Endothelial cell of umbilical vein (primary cell): ENCODE results near the gene ATP9B. TPM values are rescaled to one million over a fixed set of nuclear protein-coding genes. Genes with fewer than 3 reads are reported as not detected.

ENCODE experiments used
- BruUV-seq: library from RNA; stranded (reverse); fragments of 400-500 nt; replicated peaks from 2 replicates; lab custom pipeline; 2021; lab: Mats Ljungman, UMichigan
- CTCF ChIA-PET: fragments of 300-600, 350-600 bp; sonication (Branson Sonifier 250); formaldehyde crosslinking; loops from one replicate; lab custom pipeline; 2021; ENCODE audit warnings: antibody characterized with exemption, inconsistent platforms; lab: Charles Lee
- POLR2A ChIA-PET: fragments of 300-600, 350-600 bp; sonication (Branson Sonifier 250); formaldehyde crosslinking; loops from one replicate; lab custom pipeline; 2021; ENCODE audit warnings: antibody characterized with exemption, inconsistent platforms; lab: Charles Lee
- DNase-seq: peaks from one replicate; pipeline ENCODE4 v3.0.0-alpha.2; 2011; ENCODE audit warnings: low read depth, low spot score
- FAIRE-seq: peaks from 2 replicates; lab custom pipeline; 2011; peaks lifted over from hg19 to GRCh38; lab: Jason Lieb, UNC
- H2AFZ ChIP-seq: 2 replicates; pipeline ENCODE4 v1.6.0; 2012; ENCODE audit warnings: low read depth, low read length, control low read depth, inconsistent platforms
- H3K27ac ChIP-seq: 2 replicates; pipeline ENCODE4 v1.5.1; 2011; ENCODE audit warnings: low read depth, mild to moderate bottlenecking, control low read depth, low read length, moderate library complexity; ENCODE audit not compliant: insufficient read depth
- H3K27me3 ChIP-seq, 2 experiments: 2 replicates each; pipeline versions ENCODE4 v1.6.0 to v1.6.1; 2011; ENCODE audit warnings: low read length in 2 of 2, mixed read lengths in 1 of 2; ENCODE audit not compliant: control insufficient read depth in 2 of 2, insufficient read depth in 2 of 2
- H3K36me3 ChIP-seq, 2 experiments: 2 replicates in 1 of 2; 3 replicates in 1 of 2; pipeline ENCODE4 v1.5.1; 2011; ENCODE audit warnings: low read length in 2 of 2, mild to moderate bottlenecking in 1 of 2, moderate library complexity in 1 of 2; ENCODE audit not compliant: control insufficient read depth in 2 of 2, insufficient read depth in 2 of 2; ENCODE audit errors: extremely low read depth in 1 of 2
- H3K4me1 ChIP-seq: 3 replicates; pipeline ENCODE4 v1.5.1; 2011; ENCODE audit warnings: mild to moderate bottlenecking, low read length; ENCODE audit not compliant: control insufficient read depth, insufficient read depth; ENCODE audit errors: extremely low read depth
- H3K4me2 ChIP-seq: 2 replicates; pipeline ENCODE4 v1.6.1; 2011; ENCODE audit warnings: low read length, control low read depth, mixed read lengths; ENCODE audit not compliant: insufficient read depth
- H3K4me3 ChIP-seq, 3 experiments: fragments of 200-600 bp in 1 of 3; sonication (generic), shearing (Covaris generic) in 1 of 3; replicated peaks in 1 of 3; 2 replicates each; pipeline ENCODE4 v1.5.1; 2011 to 2016; ENCODE audit warnings: control low read depth in 3 of 3, low read length in 3 of 3, mild to moderate bottlenecking in 2 of 3, inconsistent platforms in 1 of 3, low read depth in 1 of 3, moderate library complexity in 1 of 3; ENCODE audit not compliant: insufficient read depth in 1 of 3
- H3K79me2 ChIP-seq: 2 replicates; pipeline ENCODE4 v1.6.0; 2012; ENCODE audit warnings: low read length, inconsistent platforms; ENCODE audit not compliant: control insufficient read depth, insufficient read depth
- H3K9ac ChIP-seq: replicated peaks from 2 replicates; pipeline ENCODE3; 2011; ENCODE audit warnings: low read length, control low read depth; ENCODE audit not compliant: insufficient read depth; ENCODE audit errors: extremely low read depth
- H3K9me1 ChIP-seq: replicated peaks from 3 replicates; pipeline ENCODE4 v1.6.0; 2011; ENCODE audit warnings: mild to moderate bottlenecking, low read length; ENCODE audit not compliant: control insufficient read depth, insufficient read depth; ENCODE audit errors: extremely low read depth
- H3K9me3 ChIP-seq: replicated peaks from 2 replicates; pipeline ENCODE4 v1.5.1; 2012; ENCODE audit warnings: low read length, inconsistent platforms; ENCODE audit not compliant: control insufficient read depth, insufficient read depth
- H4K20me1 ChIP-seq: replicated peaks from 2 replicates; pipeline ENCODE3; 2011; ENCODE audit warnings: mild to moderate bottlenecking, low read length; ENCODE audit not compliant: control insufficient read depth, insufficient read depth; ENCODE audit errors: extremely low read depth
- CTCF ChIP-seq, 2 donors: IDR thresholded peaks; 1 replicate in 1 of 2; 2 replicates in 1 of 2; pipeline ENCODE4 v1.5.1; 2011; ENCODE audit warnings: low read length in 2 of 2, mild to moderate bottlenecking in 2 of 2, moderate library complexity in 2 of 2, control low read depth in 1 of 2, inconsistent platforms in 1 of 2, low read depth in 1 of 2; ENCODE audit not compliant: insufficient read depth in 1 of 2; ENCODE audit errors: extremely low read depth in 1 of 2
- FOS ChIP-seq: IDR thresholded peaks from 2 replicates; pipeline ENCODE4 v1.6.1; 2011; ENCODE audit warnings: mild to moderate bottlenecking, low read length, moderate library complexity, borderline replicate concordance; ENCODE audit not compliant: insufficient read depth
- MYC ChIP-seq: IDR thresholded peaks from one replicate; pipeline ENCODE4 v1.6.1; 2011; ENCODE audit warnings: mild to moderate bottlenecking, low read depth, low read length
- dilution Hi-C: fragments of 300-500 bp; cut with MboI; formaldehyde crosslinking; loops from one replicate; pipeline ENCODE4 v1.15.0; 2019; ENCODE audit warnings: low sequenced_read_pairs; ENCODE audit not compliant: extremely low pct_ligation_motif_present
- intact Hi-C: fragments of 100-400 bp; cut with micrococcal nuclease; formaldehyde crosslinking; loops from one replicate; pipeline ENCODE4 v1.10.0; 2022
- polyA plus RNA-seq, 4 experiments: library from polyadenylated mRNA; depleted of rRNA in 3 of 4; stranded (reverse) in 3 of 4; unstranded in 1 of 4; fragments of >200 nt; gene quantifications; 2 replicates each; pipeline versions ENCODE4 v1.2.1 to v1.2.3, GENCODE V29; 2011 to 2012; ENCODE audit warnings: missing spikeins in 1 of 4
- total RNA-seq: library from RNA; stranded (reverse); gene quantifications from 2 replicates; pipeline ENCODE4 v1.2.3, GENCODE V29; 2021

The ATP9B gene
- total and polyA plus RNA-seq, 2 donors (not counting 3 experiments of a cell fraction or from before 2014, with no cell fraction given), result 14.6 to 18.2 TPM

- ChIA-PET POLR2A (no interaction called here), CTCF (interaction anchor here (0.8 to 6.3 kb wide), 10 partner anchors 11 to 264 kb away, joined by 3 to 62 read pairs (median 6); no protein-coding TSS in a partner anchor)
- H3K4me2 ChIP-seq, result no peak overlapping the region
- no peaks in the 10 kb centered on the region for H3K27me3 ChIP-seq
- peak; percentile 4 for FAIRE-seq
- no peak for DNase-seq
- H3K9me1 ChIP-seq, result no peaks in the 10 kb centered on the region
- no peak for TF ChIP-seq MYC
- TF ChIP-seq CTCF (IDR thresholded peaks at IDR 0.05; ENCODE audit: extremely low read depth in 1 of 2, insufficient read depth in 1 of 2, low read depth in 1 of 2, low read length in 2 of 2), result no peak
- TF ChIP-seq FOS, result no peak
- no peak overlapping the region for H3K27ac ChIP-seq
- no peaks in the 10 kb centered on the region for H4K20me1 ChIP-seq
- no peaks in the 10 kb centered on the region for H3K9me3 ChIP-seq
- H3K79me2 ChIP-seq, result no peaks in the 10 kb centered on the region
- no peaks in the 10 kb centered on the region for H3K36me3 ChIP-seq
- H3K9ac ChIP-seq, result no peak overlapping the region
- BruUV-seq, result no TSS peak
- dilution Hi-C loops, result no loop called here
- H2AFZ ChIP-seq, result no peak overlapping the region
- H3K4me1 ChIP-seq, result no peaks in the 10 kb centered on the region
- intact Hi-C loops, result loop anchor here (1.0 to 5.0 kb wide), 3 partner anchors 265 to 608 kb away; partner anchors contain the start of genes CTDP1 and TXNL4A
- no peak overlapping the region for H3K4me3 ChIP-seq
These were observed 310.2 kb downstream of the ATP9B start for GRCh38 chr18:79379251-79379905.
